Activated CD8-positive, alpha-beta memory T cell treated with anti-CD3 and anti-CD28 coated beads, Interleukin-2, amount 10 ng/mL, durations not matched to agents 7 days and 5 days (primary cell): ENCODE data around the gene RPTOR. TPM values are rescaled to one million over a fixed set of nuclear protein-coding genes. Genes with fewer than 3 reads are reported as not detected.

Source experiments
- ATAC-seq: fragments of 150-1000 bp; cut with Tn5 transposase; one replicate; pipeline ENCODE4 v1.10.0; 2021; ENCODE audit warnings: moderate library complexity
- CTCF ChIA-PET: fragments of 350-600 bp; sonication (Branson Sonifier 250); formaldehyde crosslinking; loops from one replicate; lab custom pipeline; 2021; ENCODE audit warnings: antibody characterized with exemption; lab: Charles Lee
- DNase-seq: peaks from one replicate; pipeline ENCODE4 v3.0.0-alpha.2; 2020
- H3K27ac Mint-ChIP-seq: one replicate; pipeline ENCODE4 v1.8.0; 2021; ENCODE audit warnings: mild to moderate bottlenecking, mixed read lengths
- H3K27me3 Mint-ChIP-seq: one replicate; pipeline ENCODE4 v1.8.0; 2021; ENCODE audit warnings: mixed read lengths
- H3K36me3 Mint-ChIP-seq: one replicate; pipeline ENCODE4 v1.8.0; 2021; ENCODE audit warnings: mild to moderate bottlenecking, mixed read lengths
- H3K4me1 Mint-ChIP-seq: one replicate; pipeline ENCODE4 v1.8.0; 2021; ENCODE audit warnings: mixed read lengths
- H3K4me3 Mint-ChIP-seq: one replicate; pipeline ENCODE4 v1.8.0; 2021; ENCODE audit warnings: mild to moderate bottlenecking, moderate library complexity, mixed read lengths
- H3K9me3 Mint-ChIP-seq: one replicate; pipeline ENCODE4 v1.8.0; 2022; ENCODE audit warnings: low read depth, mixed read lengths
- total RNA-seq, 2 experiments: library from RNA; stranded (reverse); gene quantifications; one replicate each; pipeline ENCODE4 v1.2.3, GENCODE V29; 2021

RPTOR gene
- total RNA-seq, 2 experiments from 2014 or later, result 60.4 to 87.0 TPM

- H3K36me3 Mint-ChIP-seq, result peaks cover 85% of the 10 kb centered on the region
- ATAC-seq, result no peak
- no peaks in the 10 kb centered on the region for H3K27me3 Mint-ChIP-seq
- H3K4me3 Mint-ChIP-seq, result peak overlapping the region; percentile 24
- peak overlapping the region; percentile 99 for H3K27ac Mint-ChIP-seq
- CTCF ChIA-PET, result interaction anchor here (0.5 to 2.3 kb wide), 7 partner anchors 8 to 85 kb away, joined by 3 to 10 read pairs (median 5); no protein-coding TSS in a partner anchor
- peaks cover 96% of the 10 kb centered on the region for H3K4me1 Mint-ChIP-seq
- H3K9me3 Mint-ChIP-seq, result peaks cover 8% of the 10 kb centered on the region
- no peak for DNase-seq
Measured at GRCh38 chr17:80860101-80860671, 315.5 kb downstream of the RPTOR start.

GRCh38 chr17:80860703-80861417 is 316.2 kb downstream of the RPTOR start:
- CTCF ChIA-PET, result interaction anchor here (0.5 to 2.3 kb wide), 6 partner anchors 15 to 86 kb away, joined by 3 to 8 read pairs (median 6); no protein-coding TSS in a partner anchor
- Mint-ChIP-seq H3K27ac (peak overlapping the region; percentile 99), H3K9me3 (peaks cover 8% of the 10 kb centered on the region), H3K27me3 (no peaks in the 10 kb centered on the region), H3K36me3 (peaks cover 78% of the 10 kb centered on the region), H3K4me3 (peak overlapping the region; percentile 37), H3K4me1 (peaks cover 95% of the 10 kb centered on the region)
- ATAC-seq (no peak), DNase-seq (no peak)

- CTCF ChIA-PET, result interaction anchor here (0.8 to 2.3 kb wide), 5 partner anchors 28 to 86 kb away, joined by 3 to 8 read pairs (median 5); no protein-coding TSS in a partner anchor
- Mint-ChIP-seq H3K9me3 (peaks cover 8% of the 10 kb centered on the region), H3K36me3 (peaks cover 76% of the 10 kb centered on the region), H3K4me3 (peak overlapping the region; percentile 37), H3K4me1 (peaks cover 93% of the 10 kb centered on the region), H3K27me3 (no peaks in the 10 kb centered on the region), H3K27ac (peak overlapping the region; percentile 99)
- ATAC-seq, result no peak
- DNase-seq, result no peak
Measured at GRCh38 chr17:80861418-80861815, 316.8 kb downstream of the RPTOR start.

GRCh38 chr17:80861892-80862291 is 317.3 kb downstream of the RPTOR start:
- Mint-ChIP-seq H3K27me3 (no peaks in the 10 kb centered on the region), H3K4me3 (no peak overlapping the region), H3K4me1 (peaks cover 93% of the 10 kb centered on the region), H3K9me3 (peaks cover 8% of the 10 kb centered on the region), H3K27ac (peak overlapping the region; percentile 99), H3K36me3 (peaks cover 72% of the 10 kb centered on the region)
- DNase-seq, result peak; percentile 76
- CTCF ChIA-PET, result interaction anchor here (0.8 to 2.3 kb wide), 4 partner anchors 29 to 87 kb away, joined by 3 to 8 read pairs (median 6); no protein-coding TSS in a partner anchor
- peak; percentile 62 for ATAC-seq

GRCh38 chr17:80862481-80862961 is 317.9 kb downstream of the RPTOR start:
- H3K4me3 Mint-ChIP-seq, result no peak overlapping the region
- ATAC-seq, result no peak
- H3K4me1 Mint-ChIP-seq, result peaks cover 90% of the 10 kb centered on the region

GRCh38 chr17:80862978-80863377 is 318.3 kb downstream of the RPTOR start:
- Mint-ChIP-seq H3K4me3 (no peak overlapping the region), H3K9me3 (peaks cover 8% of the 10 kb centered on the region), H3K27me3 (no peaks in the 10 kb centered on the region), H3K36me3 (peaks cover 68% of the 10 kb centered on the region), H3K4me1 (peaks cover 90% of the 10 kb centered on the region), H3K27ac (peak overlapping the region; percentile 65)
- ATAC-seq (no peak), DNase-seq (no peak)
- CTCF ChIA-PET, result interaction anchor here (2.1 kb wide), 1 partner anchor 29 kb away, joined by 6 read pairs; no protein-coding TSS in a partner anchor

More at GRCh38 chr17:80862481-80862961, 317.9 kb downstream of the RPTOR start:
- CTCF ChIA-PET, result interaction anchor here (2.1 kb wide), 2 partner anchors 29 to 30 kb away, joined by 6 to 8 read pairs; no protein-coding TSS in a partner anchor
- Mint-ChIP-seq H3K27me3 (no peaks in the 10 kb centered on the region), H3K36me3 (peaks cover 68% of the 10 kb centered on the region), H3K27ac (peak overlapping the region; percentile 99), H3K9me3 (peaks cover 8% of the 10 kb centered on the region)
- no peak for DNase-seq

GRCh38 chr17:80863626-80864025 is 319.0 kb downstream of the RPTOR start:
- peaks cover 64% of the 10 kb centered on the region for H3K36me3 Mint-ChIP-seq
- CTCF ChIA-PET, result interaction anchor here (0.6 to 3.3 kb wide), 2 partner anchors 36 to 386 kb away, joined by 3 to 26 read pairs; no protein-coding TSS in a partner anchor

GRCh38 chr17:80864751-80865150 is 320.1 kb downstream of the RPTOR start:
- Mint-ChIP-seq H3K4me3 (no peak overlapping the region), H3K27me3 (no peaks in the 10 kb centered on the region), H3K4me1 (peaks cover 88% of the 10 kb centered on the region), H3K9me3 (peaks cover 8% of the 10 kb centered on the region), H3K36me3 (peaks cover 63% of the 10 kb centered on the region), H3K27ac (no peak overlapping the region)
- CTCF ChIA-PET, result interaction anchor here (1.0 to 3.3 kb wide), 2 partner anchors 27 to 35 kb away, joined by 4 to 26 read pairs; no protein-coding TSS in a partner anchor
- no peak for ATAC-seq
- DNase-seq, result no peak

More at GRCh38 chr17:80863626-80864025, 319.0 kb downstream of the RPTOR start:
- Mint-ChIP-seq H3K9me3 (peaks cover 8% of the 10 kb centered on the region), H3K4me1 (peaks cover 90% of the 10 kb centered on the region), H3K27me3 (no peaks in the 10 kb centered on the region), H3K4me3 (no peak overlapping the region), H3K27ac (no peak overlapping the region)
- no peak for DNase-seq
- ATAC-seq, result no peak

GRCh38 chr17:80866050-80866793 is 321.6 kb downstream of the RPTOR start:
- Mint-ChIP-seq H3K27me3 (no peaks in the 10 kb centered on the region), H3K27ac (peak overlapping the region; percentile 78), H3K36me3 (peaks cover 55% of the 10 kb centered on the region), H3K4me1 (peaks cover 88% of the 10 kb centered on the region), H3K9me3 (peaks cover 8% of the 10 kb centered on the region), H3K4me3 (no peak overlapping the region)
- CTCF ChIA-PET, result interaction anchor here (0.9 to 3.3 kb wide), 10 partner anchors 10 to 765 kb away, joined by 3 to 26 read pairs (median 3); partner anchors contain the start of gene GAA
- peak; percentile 88 for DNase-seq
- ATAC-seq, result peak; percentile 71

GRCh38 chr17:80868022-80868609 is 323.5 kb downstream of the RPTOR start:
- CTCF ChIA-PET, result interaction anchor here (1.0 to 1.7 kb wide), 5 partner anchors 8 to 441 kb away, joined by 3 to 10 read pairs (median 3); no protein-coding TSS in a partner anchor
- peaks cover 36% of the 10 kb centered on the region for H3K36me3 Mint-ChIP-seq

GRCh38 chr17:80869481-80870145 is 325.0 kb downstream of the RPTOR start:
- DNase-seq (no peak), ATAC-seq (no peak)
- Mint-ChIP-seq H3K4me1 (peaks cover 86% of the 10 kb centered on the region), H3K27ac (peak overlapping the region; percentile 73), H3K36me3 (peaks cover 34% of the 10 kb centered on the region), H3K27me3 (no peaks in the 10 kb centered on the region), H3K4me3 (no peak overlapping the region), H3K9me3 (no peaks in the 10 kb centered on the region)
- CTCF ChIA-PET, result interaction anchor here (0.5 to 1.7 kb wide), 6 partner anchors 19 to 442 kb away, joined by 3 read pairs; no protein-coding TSS in a partner anchor

More at GRCh38 chr17:80868022-80868609, 323.5 kb downstream of the RPTOR start:
- no peak for DNase-seq
- Mint-ChIP-seq H3K9me3 (peaks cover 6% of the 10 kb centered on the region), H3K27me3 (no peaks in the 10 kb centered on the region), H3K27ac (peak overlapping the region; percentile 3), H3K4me3 (no peak overlapping the region), H3K4me1 (peaks cover 87% of the 10 kb centered on the region)
- no peak for ATAC-seq
